Keratinocyte (primary cell): ENCODE measurements around the gene NTSR1. TPM values are rescaled to one million over a fixed set of nuclear protein-coding genes. Genes with fewer than 3 reads are reported as not detected.

Experiments used
- DNase-seq: peaks from one replicate; pipeline ENCODE4 v3.0.0-alpha.2; 2011; ENCODE audit warnings: low read depth, missing footprints, low spot score
- FAIRE-seq: peaks from 2 replicates; lab custom pipeline; 2011; peaks lifted over from hg19 to GRCh38; lab: Jason Lieb, UNC
- H2AFZ ChIP-seq: 2 replicates; pipeline ENCODE4 v1.6.0; 2012; ENCODE audit warnings: low read length, control low read depth, inconsistent platforms; ENCODE audit not compliant: control insufficient read depth
- H3K27ac ChIP-seq: 2 replicates; pipeline ENCODE4 v1.5.1; 2011; ENCODE audit warnings: low read length; ENCODE audit not compliant: control insufficient read depth, insufficient read depth
- H3K27me3 ChIP-seq: 3 replicates; pipeline ENCODE4 v1.6.0; 2011; ENCODE audit warnings: low read length; ENCODE audit not compliant: control insufficient read depth, insufficient read depth; ENCODE audit errors: extremely low read depth
- H3K36me3 ChIP-seq, 2 experiments: 2 replicates in 1 of 2; 3 replicates in 1 of 2; pipeline ENCODE4 v1.5.1; 2011; ENCODE audit warnings: low read length in 2 of 2, mild to moderate bottlenecking in 1 of 2; ENCODE audit not compliant: control insufficient read depth in 2 of 2, insufficient read depth in 2 of 2; ENCODE audit errors: extremely low read depth in 1 of 2
- H3K4me1 ChIP-seq: 3 replicates; pipeline ENCODE4 v1.5.1; 2011; ENCODE audit warnings: low read length; ENCODE audit not compliant: control insufficient read depth, insufficient read depth; ENCODE audit errors: extremely low read depth
- H3K4me2 ChIP-seq: 3 replicates; pipeline ENCODE4 v1.6.0; 2011; ENCODE audit warnings: low read depth, low read length; ENCODE audit not compliant: control insufficient read depth, insufficient read depth; ENCODE audit errors: extremely low read depth
- H3K4me3 ChIP-seq, 3 experiments: fragments of 200-600 bp in 1 of 3; sonication (generic) in 1 of 3; 2 replicates in 2 of 3; 3 replicates in 1 of 3; pipeline ENCODE4 v1.5.1; 2011 to 2016; ENCODE audit warnings: low read length in 3 of 3, mild to moderate bottlenecking in 3 of 3, control low read depth in 2 of 3, inconsistent platforms in 1 of 3, low read depth in 1 of 3, mixed read lengths in 1 of 3, mixed run types in 1 of 3, moderate library complexity in 1 of 3; ENCODE audit not compliant: control insufficient read depth in 2 of 3, insufficient read depth in 2 of 3; ENCODE audit errors: extremely low read depth in 1 of 3
- H3K79me2 ChIP-seq: 2 replicates; pipeline ENCODE4 v1.6.0; 2012; ENCODE audit warnings: low read length; ENCODE audit not compliant: control insufficient read depth, insufficient read depth
- H3K9ac ChIP-seq: 3 replicates; pipeline ENCODE4 v1.6.0; 2011; ENCODE audit warnings: low read length; ENCODE audit not compliant: control insufficient read depth, insufficient read depth; ENCODE audit errors: extremely low read depth
- H3K9me1 ChIP-seq: 3 replicates; pipeline ENCODE4 v1.6.0; 2011; ENCODE audit warnings: low read length; ENCODE audit not compliant: control insufficient read depth, insufficient read depth; ENCODE audit errors: extremely low read depth
- H3K9me3 ChIP-seq: 2 replicates; pipeline ENCODE4 v1.5.1; 2012; ENCODE audit warnings: low read depth, low read length; ENCODE audit not compliant: control insufficient read depth
- H4K20me1 ChIP-seq: 3 replicates; pipeline ENCODE4 v1.6.0; 2011; ENCODE audit warnings: low read length; ENCODE audit not compliant: control insufficient read depth, insufficient read depth; ENCODE audit errors: extremely low read depth
- CTCF ChIP-seq, 3 experiments: IDR thresholded peaks in 1 of 3; conservative IDR thresholded peaks in 1 of 3; optimal IDR thresholded peaks in 1 of 3; 2 replicates in 2 of 3; 3 replicates in 1 of 3; pipeline versions ENCODE3 to v1.5.1; 2011; ENCODE audit warnings: low read length in 3 of 3, mild to moderate bottlenecking in 3 of 3, moderate library complexity in 2 of 3, control low read depth in 1 of 3, inconsistent platforms in 1 of 3; ENCODE audit not compliant: insufficient read depth in 2 of 3; ENCODE audit errors: extremely low read depth in 1 of 3
- EZH2 ChIP-seq: IDR thresholded peaks from one replicate; pipeline ENCODE4 v1.6.1; 2012; ENCODE audit warnings: inconsistent platforms, mild to moderate bottlenecking, low read length, moderate library complexity
- dilution Hi-C: fragments of 300-500 bp; cut with MboI; formaldehyde crosslinking; loops from one replicate; pipeline ENCODE4 v1.7.0; 2020; ENCODE audit warnings: low sequenced_read_pairs; ENCODE audit not compliant: extremely low pct_ligation_motif_present
- polyA plus RNA-seq, 5 experiments: library from polyadenylated mRNA; depleted of rRNA in 3 of 5; stranded (reverse) in 3 of 5; stranded (forward) in 1 of 5; unstranded in 1 of 5; fragments of >200 nt; gene quantifications; 1 replicate in 1 of 5; 2 replicates in 3 of 5; 3 replicates in 1 of 5; pipeline versions ENCODE4 v1.2.1 to v1.2.3, GENCODE V29; 2011 to 2012; ENCODE audit warnings: missing spikeins in 2 of 5, low read depth in 1 of 5, low replicate concordance in 1 of 5

Gene NTSR1
- polyA plus RNA-seq, 1 donor (not counting 4 experiments of a cell fraction or from before 2014, with no cell fraction given): 0.55 TPM

- Histone ChIP-seq H3K79me2 (no peaks in the 10 kb centered on the region), H2AFZ (no peak overlapping the region), H3K27me3 (peaks cover 14% of the 10 kb centered on the region), H3K4me3 (no peak overlapping the region), H3K9me1 (no peaks in the 10 kb centered on the region), H3K9ac (no peak overlapping the region), H4K20me1 (no peaks in the 10 kb centered on the region), H3K27ac (no peak overlapping the region), H3K36me3 (no peaks in the 10 kb centered on the region), H3K9me3 (no peaks in the 10 kb centered on the region), H3K4me1 (peaks cover 14% of the 10 kb centered on the region), H3K4me2 (no peak overlapping the region)
- dilution Hi-C loops: no loop called here
- TF ChIP-seq CTCF (optimal IDR thresholded peaks at IDR 0.05 in 1 of 3, IDR thresholded peaks at IDR 0.05 in 1 of 3, conservative IDR thresholded peaks at IDR 0.05 in 1 of 3; ENCODE audit: extremely low read depth in 1 of 3, insufficient read depth in 2 of 3, low read length in 3 of 3) (no peak), EZH2 (no peak)
- DNase-seq: no peak
- FAIRE-seq: no peak
Measured at GRCh38 chr20:62732031-62732760, 23.6 kb downstream of the NTSR1 start.

DNA sequence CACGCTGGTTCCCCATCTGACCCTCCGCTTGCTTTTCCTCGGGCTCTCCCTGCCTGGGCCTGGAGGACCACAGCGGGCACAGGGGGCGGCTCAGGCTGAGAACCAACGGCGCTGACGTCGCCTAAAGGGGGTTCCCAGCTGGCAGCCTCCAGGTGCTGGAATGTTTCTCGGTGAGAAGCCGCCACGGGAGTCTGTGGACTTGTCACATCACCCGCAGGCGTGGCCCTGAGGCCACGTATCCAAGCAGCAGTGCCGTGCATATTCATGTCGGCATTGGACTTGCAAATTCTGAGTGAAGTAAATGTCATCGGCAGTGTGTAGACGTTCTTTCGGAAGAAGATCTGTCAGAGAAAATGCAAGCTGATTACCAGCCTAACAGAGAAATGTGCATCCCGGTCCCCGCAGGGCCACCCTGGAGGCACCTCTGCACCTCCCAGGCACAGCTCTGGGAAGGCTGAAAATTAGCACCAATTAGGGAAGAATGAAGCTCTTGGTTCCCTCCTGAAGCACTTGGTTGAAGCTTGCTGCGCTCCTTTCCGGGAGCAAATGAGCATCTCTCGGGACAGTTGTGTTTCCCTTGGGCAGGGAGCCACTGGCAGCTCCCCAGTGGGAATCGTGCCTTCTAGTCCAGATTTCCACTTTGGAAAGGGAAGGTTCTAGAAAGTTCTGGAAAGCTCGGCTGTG lies 24.3 kb downstream of the NTSR1 start:
- dilution Hi-C loops: no loop called here
- DNase-seq (no peak), FAIRE-seq (no peak)

More for the DNA sequence above, 24.3 kb downstream of the NTSR1 start:
- peaks cover 14% of the 10 kb centered on the region for H3K27me3 ChIP-seq
- H3K9ac ChIP-seq: no peak overlapping the region
- H3K79me2 ChIP-seq: no peaks in the 10 kb centered on the region
- TF ChIP-seq CTCF (optimal IDR thresholded peaks at IDR 0.05 in 1 of 3, IDR thresholded peaks at IDR 0.05 in 1 of 3, conservative IDR thresholded peaks at IDR 0.05 in 1 of 3; ENCODE audit: extremely low read depth in 1 of 3, insufficient read depth in 2 of 3, low read length in 3 of 3): no peak
- TF ChIP-seq EZH2: no peak
- no peak overlapping the region for H3K4me3 ChIP-seq
- no peaks in the 10 kb centered on the region for H4K20me1 ChIP-seq
- no peak overlapping the region for H2AFZ ChIP-seq
- H3K4me1 ChIP-seq: peaks cover 16% of the 10 kb centered on the region
- H3K36me3 ChIP-seq: no peaks in the 10 kb centered on the region
- H3K27ac ChIP-seq: no peak overlapping the region
- no peak overlapping the region for H3K4me2 ChIP-seq
- H3K9me3 ChIP-seq: no peaks in the 10 kb centered on the region
- no peaks in the 10 kb centered on the region for H3K9me1 ChIP-seq
